T-helper 1 cell treated with Interleukin-12 subunit alpha and Interleukin-12 subunit beta and Interleukin-4 antibody, amounts not matched to agents 30 ng/mL and 1 ng/mL, for 36 hours (primary cell): ENCODE data around the gene C19orf12. TPM values are rescaled to one million over a fixed set of nuclear protein-coding genes. Genes with fewer than 3 reads are reported as not detected.

Experiments used
- intact Hi-C: fragments of 100-400 bp; cut with micrococcal nuclease; formaldehyde crosslinking; loops from one replicate; pipeline ENCODE4 v1.15.1; 2024
- total RNA-seq: library from RNA; stranded (reverse); gene quantifications from 2 replicates; pipeline ENCODE4 v1.2.3, GENCODE V29; 2022

Gene C19orf12
- 53.8 and 54.5 TPM in 2 replicates for total RNA-seq

DNA sequence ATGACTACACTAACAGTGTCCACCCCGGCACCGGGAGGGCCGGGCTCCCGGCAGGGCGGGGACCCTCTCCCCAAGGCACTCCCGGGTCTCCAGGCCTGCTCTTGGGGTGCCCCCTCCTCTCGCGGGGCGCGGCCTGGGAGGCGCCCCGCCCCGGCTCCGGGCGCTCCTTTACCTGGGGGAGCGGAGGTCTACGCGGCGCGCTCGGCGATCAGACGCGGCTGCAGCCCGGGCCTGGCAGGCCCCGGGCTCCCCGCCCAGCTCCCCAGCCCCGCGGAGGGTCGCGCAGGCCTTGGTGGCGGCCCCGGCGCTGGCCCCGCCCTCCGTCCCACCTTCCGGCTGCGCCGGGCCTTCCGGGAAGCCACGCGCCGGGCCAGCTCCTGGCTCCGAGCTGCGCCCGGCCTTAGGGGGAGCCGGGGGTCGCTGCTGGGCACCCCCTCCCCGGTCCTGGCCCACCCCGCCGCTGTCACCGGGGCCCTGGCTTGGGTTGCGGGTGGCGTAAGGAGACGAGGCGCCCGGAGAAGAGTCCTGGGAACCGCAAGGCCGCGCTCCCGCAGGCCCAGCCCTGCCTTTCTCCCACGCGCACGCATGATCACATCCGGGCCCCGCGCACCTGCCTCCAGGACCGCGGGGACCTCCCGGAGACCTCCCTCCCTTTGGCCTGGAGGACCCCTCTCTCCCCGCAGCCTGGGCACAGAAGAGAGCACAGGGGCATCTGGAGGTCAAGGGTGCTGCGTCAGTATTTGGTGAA is at the start of gene C19orf12:
Gene C19orf12 (minus strand): TSS at position 309 of the 748 bp plus-strand sequence. CDS start 6,848 bp downstream, outside the sequence.
- intact Hi-C loops, result loop anchor here (1.0 to 5.0 kb wide), 6 partner anchors 10 to 503 kb away; partner anchors contain the start of genes UQCRFS1 and URI1

DNA sequence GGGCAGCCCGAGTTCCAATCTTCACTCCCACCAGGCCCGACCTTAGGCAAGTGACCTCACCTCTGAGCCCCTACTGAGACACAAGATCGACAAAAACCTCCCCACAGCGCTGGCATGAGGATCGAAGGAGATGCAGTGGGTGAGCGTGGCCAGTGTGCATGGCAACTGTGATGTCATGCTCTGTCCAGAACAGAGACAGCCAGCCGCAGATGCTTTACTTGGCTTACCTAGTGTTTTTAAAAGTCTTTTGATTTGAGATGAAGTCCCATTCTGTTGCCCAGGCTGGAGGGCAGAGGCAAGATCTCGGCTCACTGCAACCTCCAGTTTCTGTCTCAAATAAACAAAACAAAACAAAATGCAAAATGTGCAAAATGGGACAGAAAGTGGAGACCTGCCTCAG is 49.3 kb upstream of the C19orf12 start:
- intact Hi-C loops, result no loop called here

DNA sequence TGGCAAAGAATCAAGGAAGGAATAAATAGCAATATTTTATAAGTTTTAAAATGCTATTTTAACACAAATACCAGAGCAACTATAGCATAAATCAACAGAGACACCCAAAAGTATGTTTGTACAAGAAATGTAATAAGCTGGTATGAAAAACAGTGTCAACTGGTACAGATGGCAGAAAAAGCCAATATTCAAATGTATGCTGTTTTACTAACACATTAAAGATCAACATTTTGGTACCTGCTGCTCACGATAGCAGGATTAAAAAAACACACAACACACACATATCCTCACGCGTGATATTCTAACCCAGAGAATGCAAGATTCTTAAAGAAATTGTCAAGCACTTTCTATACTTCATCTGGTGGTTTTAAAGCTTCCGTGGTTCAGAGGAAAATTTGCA is 48.1 kb upstream of the C19orf12 start:
- intact Hi-C loops, result no loop called here

DNA sequence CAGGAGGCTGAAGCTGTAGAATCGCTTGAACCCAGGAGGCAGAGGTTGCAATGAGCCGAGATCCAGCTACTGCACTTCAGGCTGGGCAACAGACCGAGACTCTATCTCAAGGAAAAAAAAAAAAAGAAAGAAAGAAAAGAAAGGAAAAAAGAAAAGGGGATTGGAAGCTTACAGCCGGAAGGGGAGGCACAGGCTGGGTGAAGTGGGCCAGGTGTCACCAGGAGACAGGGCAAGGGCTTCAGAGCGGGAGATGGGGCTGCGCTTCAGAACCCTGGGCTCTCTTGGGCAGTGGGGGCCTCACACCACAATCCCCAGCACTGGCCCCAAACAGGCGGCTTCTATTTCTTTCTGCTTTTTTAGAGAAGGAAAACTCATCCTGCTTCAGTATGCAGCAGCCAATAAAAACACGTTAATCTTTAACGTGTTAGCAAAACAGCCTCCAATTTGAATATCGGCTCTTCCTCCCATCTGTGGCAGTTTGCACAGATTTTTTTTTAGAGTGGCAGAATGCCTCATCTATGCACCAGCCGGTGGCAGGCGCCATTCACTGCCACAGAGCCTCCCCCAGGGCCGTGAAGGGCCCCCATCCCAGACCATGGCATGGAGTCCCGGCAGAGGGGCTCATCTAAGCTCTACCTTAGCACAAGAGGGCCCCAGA is 46.6 kb upstream of the C19orf12 start:
- intact Hi-C loops, result no loop called here

DNA sequence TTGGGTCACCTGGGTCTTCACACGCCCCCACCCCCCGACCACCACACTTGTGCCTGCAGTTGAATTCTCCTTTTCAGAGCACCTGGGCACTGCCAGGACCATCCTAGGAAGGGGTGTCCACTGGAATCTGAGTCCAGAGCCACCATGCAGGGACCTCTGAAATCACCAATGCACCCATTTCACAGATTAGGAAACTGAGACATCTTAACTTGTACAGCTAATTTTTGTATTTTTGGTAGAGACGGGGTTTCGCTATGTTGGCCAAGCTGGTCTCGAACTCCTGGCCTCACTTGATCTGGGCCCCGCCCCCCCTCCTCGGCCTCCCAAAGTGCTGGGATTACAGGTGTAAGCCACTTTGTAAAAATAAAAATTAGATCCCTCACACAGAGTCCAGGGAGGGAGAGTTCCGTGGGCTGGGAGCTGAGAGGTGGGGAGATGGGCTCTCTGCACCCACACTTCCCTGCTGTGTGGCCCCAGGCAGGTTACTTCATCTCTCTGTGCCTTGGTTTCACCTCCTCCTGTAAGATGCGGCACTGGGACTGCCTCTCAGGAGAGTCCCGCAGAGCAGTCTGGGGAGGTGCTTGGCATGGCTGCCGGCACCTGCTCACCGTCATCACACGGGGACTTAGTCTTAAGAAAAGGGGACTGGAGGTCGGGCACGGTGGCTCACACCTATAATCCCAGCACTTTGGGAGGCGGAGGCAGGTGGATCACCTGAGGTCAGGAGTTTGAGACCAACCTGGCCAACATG is 45.9 kb upstream of the C19orf12 start:
- intact Hi-C loops, result loop anchor here (1.0 kb wide), 3 partner anchors 31 to 112 kb away; no protein-coding TSS in a partner anchor

DNA sequence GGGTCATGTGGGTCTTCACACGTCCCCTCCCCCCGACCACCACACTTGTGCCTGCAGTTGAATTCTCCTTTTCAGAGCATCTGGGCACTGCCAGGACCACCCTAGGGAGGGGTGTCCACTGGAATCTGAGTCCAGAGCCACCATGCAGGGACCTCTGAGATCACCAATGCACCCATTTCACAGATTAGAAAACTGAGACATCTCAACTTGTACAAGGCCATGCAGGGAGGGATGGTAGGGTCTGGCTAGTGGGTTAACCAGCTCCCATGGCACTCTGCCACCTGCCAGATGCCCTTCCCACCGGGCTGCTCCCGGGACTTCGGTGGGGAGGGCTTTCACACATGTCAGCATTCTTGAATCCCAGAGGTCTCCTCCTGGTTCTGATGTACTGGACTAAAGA is 44.3 kb upstream of the C19orf12 start:
- intact Hi-C loops, result no loop called here

DNA sequence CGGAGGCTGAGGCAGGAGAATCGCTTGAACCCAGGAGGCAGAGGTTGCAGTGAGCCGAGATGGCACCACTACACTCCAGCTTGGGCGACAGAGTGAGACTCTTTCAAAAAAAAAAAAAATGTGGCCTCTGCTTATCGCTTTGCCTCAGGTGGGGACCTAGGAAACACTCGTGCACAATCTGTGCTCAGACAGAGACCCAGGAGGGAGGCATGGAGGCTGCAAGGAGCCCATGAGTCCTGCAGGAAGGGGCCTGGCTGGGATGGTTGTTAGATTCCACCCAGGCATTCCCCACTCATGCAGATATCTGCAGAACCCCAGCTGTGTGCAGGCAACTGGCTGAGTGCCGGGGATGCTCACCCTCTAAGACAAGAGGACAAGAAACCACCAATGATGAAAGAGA is 43.8 kb upstream of the C19orf12 start:
- intact Hi-C loops, result no loop called here

DNA sequence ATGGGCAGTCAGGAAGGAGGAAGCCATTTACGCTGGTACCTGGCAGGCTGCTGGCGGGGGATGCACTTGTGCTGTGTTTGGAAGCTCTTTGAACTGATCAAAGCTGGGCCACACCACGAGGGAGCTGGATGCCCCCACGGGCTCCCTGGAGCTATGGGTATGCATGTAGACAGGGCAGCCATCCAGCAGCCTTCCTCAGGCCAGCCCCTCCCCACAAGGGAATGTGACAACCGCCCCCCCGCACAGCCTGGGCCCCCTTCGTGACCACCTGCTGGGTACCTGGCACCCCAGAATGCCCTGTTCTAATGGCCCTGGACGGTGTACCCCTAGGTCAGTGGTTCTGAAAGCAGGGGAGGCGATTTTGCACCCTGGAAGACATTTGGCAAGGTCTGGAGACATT is 42.5 kb upstream of the C19orf12 start:
- intact Hi-C loops, result no loop called here

DNA sequence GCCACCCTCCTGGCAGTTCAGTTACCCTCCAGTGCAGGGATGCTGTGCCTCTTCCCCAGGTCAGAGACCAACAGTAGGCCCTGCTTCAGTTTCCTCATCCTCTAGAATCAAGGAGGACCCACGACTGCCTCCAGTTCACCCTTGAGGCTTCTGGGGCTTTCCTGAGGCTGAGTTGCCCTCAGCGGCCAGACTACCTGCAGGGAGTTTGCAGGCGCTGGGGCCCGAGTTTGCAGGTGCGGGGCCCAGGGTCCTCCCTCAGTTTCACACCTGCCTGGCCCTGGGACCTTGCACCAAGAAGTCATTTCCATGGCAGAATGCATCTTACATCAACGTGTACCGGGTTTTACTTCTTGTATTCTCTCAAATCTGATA is 38.9 kb upstream of the C19orf12 start:
- intact Hi-C loops, result no loop called here

DNA sequence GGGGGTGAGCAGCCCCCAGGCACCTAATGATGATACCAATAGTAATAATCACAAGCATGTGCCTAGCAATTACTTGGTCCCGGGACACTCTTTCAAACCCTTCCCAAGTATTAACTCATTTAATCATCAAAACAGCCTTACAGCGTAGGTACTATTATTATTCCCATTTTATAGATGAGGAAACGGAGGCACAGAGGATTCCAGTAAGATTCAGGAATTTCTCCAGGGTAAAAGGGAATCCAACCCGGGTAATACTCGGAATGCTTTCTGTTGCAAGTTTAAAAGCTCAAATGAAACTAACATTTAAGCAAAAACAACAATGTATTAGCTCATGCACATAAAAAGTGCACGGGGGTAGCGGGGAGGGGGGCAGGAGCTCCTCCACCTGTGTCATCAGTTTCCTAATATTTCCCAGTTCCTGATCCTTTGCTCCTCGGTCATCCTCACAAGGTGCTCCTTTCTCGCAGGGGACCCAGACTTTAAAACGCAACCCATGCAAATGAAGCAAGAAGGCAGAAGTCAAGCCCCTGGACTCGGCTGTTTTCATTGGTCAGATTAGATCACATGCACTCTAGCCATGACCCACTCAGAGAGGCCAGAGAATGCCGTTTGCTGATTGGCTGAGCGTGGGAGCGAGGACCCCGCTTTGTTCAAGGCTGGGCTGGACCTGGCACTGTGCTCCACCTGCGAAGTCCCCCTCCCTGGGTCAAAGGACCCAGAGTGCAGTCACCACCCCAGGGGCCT is 38.3 kb upstream of the C19orf12 start:
- intact Hi-C loops, result no loop called here

DNA sequence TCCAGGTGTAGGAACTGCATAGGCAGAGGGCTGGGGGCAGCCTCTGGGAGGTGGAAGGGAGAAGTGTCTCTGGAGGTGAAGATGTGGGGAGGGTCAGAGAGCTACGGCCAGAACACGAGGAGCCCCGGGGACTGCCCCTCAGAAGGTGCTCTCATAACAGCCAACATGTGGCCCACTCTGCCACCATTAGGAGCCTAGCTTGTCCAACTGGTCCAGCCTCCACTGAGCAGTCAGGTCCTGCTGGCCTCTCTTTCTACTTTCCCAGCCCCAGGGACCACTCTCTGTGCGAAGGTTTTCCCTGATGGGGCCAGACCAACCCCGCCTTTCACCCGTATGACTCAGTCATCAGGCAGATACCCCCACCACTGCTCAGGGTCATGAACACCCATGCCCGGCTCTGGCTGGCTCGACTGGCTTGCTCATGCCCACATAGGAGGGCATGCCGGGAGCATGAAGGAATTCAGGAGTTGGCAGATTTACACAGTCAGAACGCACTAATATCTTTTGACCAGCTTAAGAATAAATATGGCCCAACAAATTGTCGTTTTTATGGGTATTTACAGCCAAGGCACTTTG is 37.5 kb upstream of the C19orf12 start:
- intact Hi-C loops, result no loop called here

DNA sequence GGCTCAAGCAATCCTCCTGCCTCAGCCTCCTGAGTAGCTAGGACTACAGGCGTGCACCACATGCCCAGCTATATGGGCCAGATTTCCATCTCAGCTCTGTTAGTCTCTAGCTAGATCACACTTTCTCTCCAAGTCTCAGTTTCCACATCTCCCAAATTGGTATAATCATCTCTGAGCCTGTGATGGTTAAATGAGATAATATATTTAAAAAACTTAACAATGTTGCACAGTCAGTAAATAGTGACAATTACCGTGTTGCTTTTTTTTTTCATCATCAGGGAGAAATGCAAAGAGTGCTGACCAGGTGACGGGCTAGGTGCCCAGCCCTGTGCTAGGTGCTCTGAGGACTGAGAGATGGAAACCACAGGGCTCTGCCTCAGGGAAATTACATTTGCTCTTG is 36.9 kb upstream of the C19orf12 start:
- intact Hi-C loops, result no loop called here

DNA sequence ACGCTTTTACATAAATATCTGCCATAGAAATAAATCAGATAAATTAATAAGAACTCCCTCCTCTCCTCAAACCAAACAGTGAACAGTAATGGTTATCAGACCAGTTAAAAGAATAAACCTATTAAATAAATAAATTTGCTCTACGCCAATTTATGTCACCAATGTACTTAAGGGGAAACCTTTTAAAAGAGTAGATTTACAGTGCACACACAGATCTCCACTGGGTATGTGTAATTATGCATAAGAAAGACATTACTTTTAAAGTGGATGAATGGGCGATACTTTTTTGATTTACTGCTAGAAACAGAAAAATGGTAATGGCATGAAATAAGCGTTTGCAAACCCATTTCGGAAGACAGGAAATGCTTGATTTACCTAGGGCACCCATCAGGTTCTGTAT is 34.9 kb upstream of the C19orf12 start:
- intact Hi-C loops, result no loop called here

DNA sequence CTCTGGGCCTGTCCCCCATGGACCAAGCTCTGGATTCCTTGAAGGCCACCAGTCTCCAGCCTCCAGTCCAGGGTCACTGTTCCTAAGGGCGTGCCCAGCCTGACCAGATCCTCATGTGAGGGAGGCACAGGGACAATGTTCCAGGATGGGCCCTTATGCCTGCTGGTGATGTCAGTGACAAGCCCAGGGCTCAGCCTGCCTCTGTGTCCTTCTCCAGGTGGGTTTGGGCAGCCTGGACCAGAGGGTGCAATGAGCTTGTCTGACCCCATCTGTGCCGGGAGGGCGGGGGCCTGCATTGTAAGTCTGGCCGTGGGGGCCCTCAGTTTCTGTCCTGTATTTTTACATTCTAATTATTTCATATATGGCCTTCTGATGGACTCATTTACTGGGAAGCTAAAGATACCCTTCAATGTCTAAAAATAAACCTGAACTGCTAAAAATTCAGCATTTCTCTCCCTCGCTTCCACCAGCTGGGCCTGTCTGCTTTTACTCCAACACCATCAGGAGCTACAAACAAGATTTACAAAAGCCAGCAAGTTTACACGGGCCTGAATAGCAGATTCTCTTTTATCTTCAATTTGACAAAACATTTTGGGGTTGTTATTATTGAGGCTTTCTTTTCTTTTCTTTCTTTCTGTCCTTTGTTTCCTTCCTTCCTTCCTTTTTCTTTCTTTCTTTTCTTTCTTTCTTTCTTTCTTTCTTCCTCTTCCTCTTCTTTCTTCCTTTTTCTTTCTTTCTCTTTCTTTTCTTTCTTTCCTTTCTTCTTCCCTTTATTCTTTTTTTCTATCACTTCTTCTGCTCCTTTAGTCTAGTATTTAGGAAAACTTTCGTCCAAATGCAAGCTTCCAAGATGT is 34.2 kb upstream of the C19orf12 start:
- intact Hi-C loops, result no loop called here

DNA sequence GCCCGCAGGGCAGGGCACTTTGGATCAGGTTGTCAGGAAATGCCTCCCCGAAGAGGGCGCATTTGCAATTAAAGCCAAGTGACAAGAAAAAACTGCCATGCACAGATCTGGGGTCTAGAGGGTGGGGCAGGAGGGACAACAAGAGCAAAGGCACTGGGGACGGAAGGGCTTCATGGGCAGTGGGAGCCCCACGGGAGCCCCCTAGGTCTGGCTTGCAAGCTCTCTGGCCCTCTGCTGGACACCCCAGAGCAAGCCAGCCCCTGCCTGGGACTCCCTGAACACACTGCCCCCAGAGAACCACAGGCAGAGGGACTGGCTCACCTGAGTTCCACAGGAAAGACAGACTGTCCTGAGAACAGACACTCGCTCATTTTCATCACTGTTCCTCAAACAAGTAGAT is 30.2 kb upstream of the C19orf12 start:
- intact Hi-C loops, result no loop called here

DNA sequence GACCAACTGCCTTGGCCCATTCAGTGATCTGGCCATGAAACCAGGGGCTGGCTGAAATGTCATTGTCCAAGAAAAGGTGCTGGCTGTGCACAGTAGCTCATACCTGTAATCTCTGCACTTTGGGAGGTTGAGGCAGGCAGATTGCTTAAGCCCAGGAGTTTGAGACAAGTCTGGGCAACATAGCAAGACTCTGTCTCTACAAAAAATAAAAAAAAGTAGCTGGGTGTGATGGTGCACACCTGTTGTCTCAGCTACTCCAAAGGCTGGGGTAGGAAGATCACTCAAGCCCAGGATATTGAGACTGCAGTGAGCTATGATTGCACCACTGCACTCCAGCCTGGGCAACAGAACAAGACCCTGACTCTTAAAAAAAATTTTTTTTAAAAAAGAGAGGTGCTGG is 28.6 kb upstream of the C19orf12 start:
- intact Hi-C loops, result no loop called here

DNA sequence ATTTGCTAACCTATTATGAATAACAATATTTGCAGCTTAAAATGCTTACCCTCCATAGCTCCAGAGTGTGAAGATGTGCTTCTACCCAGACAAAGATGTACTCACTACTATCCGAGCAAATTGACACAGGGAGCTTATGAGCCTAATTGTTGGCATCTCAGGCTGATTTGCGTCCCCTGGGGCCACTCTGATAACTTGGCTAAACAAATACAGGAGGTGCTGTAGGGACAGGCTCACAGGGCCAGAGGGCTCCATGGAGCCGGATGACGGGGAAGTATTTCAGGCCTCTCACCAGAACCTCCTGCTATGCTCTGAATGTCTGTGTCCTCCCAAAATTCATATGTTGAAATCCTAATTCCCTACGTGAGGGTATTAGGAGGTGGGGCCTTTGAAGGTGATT is 26.7 kb upstream of the C19orf12 start:
- intact Hi-C loops, result no loop called here

DNA sequence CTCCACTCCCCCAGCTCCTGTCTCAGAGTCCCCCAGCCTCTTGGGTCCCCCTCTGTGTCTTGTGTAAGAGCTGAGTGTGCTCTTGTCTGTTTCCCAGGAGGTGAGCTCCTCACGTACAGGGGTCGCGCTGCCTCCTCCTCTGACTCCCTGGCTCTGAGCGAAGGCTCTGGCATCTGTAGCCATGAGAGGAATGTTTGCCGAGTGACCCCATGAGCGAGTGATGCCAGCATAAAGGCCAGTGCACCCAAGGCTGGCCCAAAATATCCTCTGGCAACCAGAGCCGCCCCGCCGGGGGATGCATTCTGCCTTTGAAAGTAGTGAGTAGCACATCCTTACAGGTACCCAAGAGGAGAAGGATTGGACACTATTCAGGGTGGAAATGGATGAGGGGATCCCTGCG is 26.2 kb upstream of the C19orf12 start:
- intact Hi-C loops, result no loop called here

DNA sequence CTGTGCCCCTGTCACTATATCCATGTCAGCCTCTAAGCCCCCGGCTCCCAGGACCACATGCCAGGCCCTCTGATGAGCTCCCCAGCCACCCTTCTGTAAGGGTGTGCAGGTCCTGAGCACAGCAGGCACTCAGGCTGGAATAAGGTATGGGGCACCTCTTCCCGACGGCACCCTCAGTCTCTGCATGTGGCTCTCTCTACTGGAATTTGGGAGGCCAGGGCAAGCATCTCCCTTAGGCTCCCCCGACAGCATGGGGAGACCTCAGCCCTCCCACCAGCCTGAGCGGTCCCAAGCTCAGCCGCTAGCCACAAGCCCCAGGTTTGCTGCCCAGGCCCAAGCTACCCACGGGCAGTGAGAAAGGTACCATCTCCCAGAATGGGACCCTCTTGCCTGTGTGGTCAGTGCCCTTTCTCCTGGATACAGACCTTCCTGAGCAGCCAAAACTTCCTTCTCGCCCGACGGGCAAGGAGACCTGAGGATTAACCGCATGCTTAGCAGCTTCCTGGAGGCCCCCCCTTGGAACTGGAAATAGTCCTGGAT is 22.5 kb upstream of the C19orf12 start:
- intact Hi-C loops, result no loop called here

DNA sequence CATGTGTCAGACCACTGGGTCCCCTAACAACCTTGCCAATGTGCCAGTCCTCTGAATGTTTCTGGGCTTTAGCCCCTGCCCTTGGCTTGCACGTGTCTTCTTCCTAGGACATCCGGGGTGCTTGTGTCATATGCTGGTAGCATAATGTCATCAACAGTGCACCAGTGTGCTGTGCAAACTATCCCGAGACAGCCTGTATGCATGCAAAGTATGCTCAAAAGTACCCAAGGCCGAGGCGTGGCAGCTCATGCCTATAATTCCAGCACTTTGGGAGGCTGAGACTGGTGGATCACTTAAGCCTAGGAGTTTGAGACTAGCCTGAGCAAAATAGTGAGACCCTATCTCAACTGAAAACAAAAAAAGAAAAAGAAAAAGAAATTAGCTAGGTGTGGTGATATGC is 20.8 kb upstream of the C19orf12 start:
- intact Hi-C loops, result no loop called here
